SK-N-MC (cell line): Measurements from ENCODE around the gene APOBEC2.

ENCODE experiments used
- DNase-seq: peaks from one replicate; pipeline ENCODE4 v3.0.0-alpha.2; 2011; ENCODE audit warnings: low read depth, low spot score
- H3K27ac ChIP-seq: fragments of 200-600 bp; sonication (generic); 2 replicates; pipeline ENCODE4 v1.5.1; 2016; ENCODE audit warnings: mixed run types
- H3K36me3 ChIP-seq: fragments of 200-600 bp; sonication (generic); 2 replicates; pipeline ENCODE4 v1.6.1; 2017; ENCODE audit warnings: antibody characterized with exemption, low read length, mixed read lengths; ENCODE audit not compliant: insufficient read depth
- H3K4me3 ChIP-seq: fragments of 200-600 bp; sonication (generic); 2 replicates; pipeline ENCODE4 v1.5.1; 2016
- H3K9ac ChIP-seq: fragments of 200-600 bp; sonication (generic); 2 replicates; pipeline ENCODE4 v1.8.0; 2017; ENCODE audit warnings: mixed run types, mixed read lengths; ENCODE audit not compliant: insufficient read length
- H3K9me3 ChIP-seq: fragments of 200-600 bp; sonication (generic); 2 replicates; pipeline ENCODE4 v1.6.1; 2017; ENCODE audit warnings: low read depth, mild to moderate bottlenecking, antibody characterized with exemption, low read length, moderate library complexity, mixed read lengths
- EZH2 ChIP-seq: fragments of 200-600 bp; sonication (generic); IDR thresholded peaks from one replicate; pipeline ENCODE4 v1.6.1; 2017; ENCODE audit warnings: antibody characterized with exemption
- FOXP2 ChIP-seq: optimal IDR thresholded peaks from 2 replicates; pipeline ENCODE3; 2011; ENCODE audit warnings: mild to moderate bottlenecking, moderate library complexity; ENCODE audit not compliant: insufficient read depth; ENCODE audit errors: extremely low read length, control extremely low read depth
- POLR2AphosphoS5 ChIP-seq: IDR thresholded peaks from 2 replicates; pipeline ENCODE4 v1.6.1; 2012; ENCODE audit warnings: mild to moderate bottlenecking, low read depth, low read length, borderline replicate concordance

The APOBEC2 gene

GRCh38 chr6:41072836-41073202 lies 19.8 kb downstream of the APOBEC2 start, which contains the start of gene NFYA:
NFYA (plus strand) TSS chr6:41072974; CDS start chr6:41079090, 6,116 bp downstream.
- Histone ChIP-seq H3K36me3 (peaks cover 1% of the 10 kb centered on the region; the same call in 1 of the 2 replicates), H3K9ac (peak within 1 kb of the TSS; percentile 96), H3K9me3 (no peaks in the 10 kb centered on the region), H3K27ac (peak within 1 kb of the TSS; percentile 93), H3K4me3 (peak within 1 kb of the TSS; percentile 95)
- TF ChIP-seq POLR2AphosphoS5 (peak; percentile 66; the same call in 1 of the 2 replicates), FOXP2 (no peak)
- no peak for DNase-seq

DNA sequence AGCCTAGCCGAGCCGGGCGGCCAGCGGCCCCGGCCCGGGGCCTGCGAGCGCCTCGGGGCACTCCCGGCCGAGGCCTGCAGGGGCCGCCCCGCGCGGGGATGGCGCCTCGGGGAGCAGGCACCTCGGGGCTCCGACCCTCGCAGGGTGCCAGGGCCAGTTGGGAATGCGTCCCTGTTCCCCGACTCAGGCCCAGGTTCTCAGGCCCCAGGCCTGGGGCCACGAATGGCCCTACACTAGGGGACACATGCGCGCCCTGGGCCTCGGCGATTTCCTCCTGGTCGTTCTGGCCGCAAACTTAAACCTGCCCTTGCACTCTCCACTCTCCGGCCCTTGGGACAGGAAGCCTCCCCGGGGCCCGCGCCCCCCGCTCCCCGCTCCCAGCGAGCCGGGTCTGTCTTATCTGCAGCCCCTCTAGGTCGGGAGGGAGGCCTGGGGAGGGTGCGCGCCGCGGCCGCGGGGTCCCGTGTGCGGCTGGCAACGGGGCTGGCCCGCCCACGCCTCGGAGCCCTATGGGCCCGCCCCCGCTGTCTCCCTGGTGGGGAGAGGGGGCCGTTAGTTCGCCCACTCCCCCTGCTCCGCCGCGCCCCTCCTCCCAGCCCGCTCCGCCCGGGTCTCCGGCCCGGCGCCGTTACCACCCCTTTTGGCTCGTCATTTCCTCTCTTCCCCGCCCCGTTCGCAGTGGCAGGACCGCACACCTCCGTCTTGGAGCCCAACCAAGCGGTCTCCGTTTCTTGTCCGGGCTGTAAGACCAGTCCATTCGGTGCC lies 20.4 kb downstream of the APOBEC2 start:
- no peak for DNase-seq
- Histone ChIP-seq H3K9ac (peak overlapping the region; percentile 96), H3K9me3 (no peaks in the 10 kb centered on the region), H3K27ac (peak overlapping the region; percentile 92), H3K4me3 (peak overlapping the region; percentile 95), H3K36me3 (peaks cover 6% of the 10 kb centered on the region)
- TF ChIP-seq POLR2AphosphoS5 (peak; percentile 92), EZH2 (no peak)

DNA sequence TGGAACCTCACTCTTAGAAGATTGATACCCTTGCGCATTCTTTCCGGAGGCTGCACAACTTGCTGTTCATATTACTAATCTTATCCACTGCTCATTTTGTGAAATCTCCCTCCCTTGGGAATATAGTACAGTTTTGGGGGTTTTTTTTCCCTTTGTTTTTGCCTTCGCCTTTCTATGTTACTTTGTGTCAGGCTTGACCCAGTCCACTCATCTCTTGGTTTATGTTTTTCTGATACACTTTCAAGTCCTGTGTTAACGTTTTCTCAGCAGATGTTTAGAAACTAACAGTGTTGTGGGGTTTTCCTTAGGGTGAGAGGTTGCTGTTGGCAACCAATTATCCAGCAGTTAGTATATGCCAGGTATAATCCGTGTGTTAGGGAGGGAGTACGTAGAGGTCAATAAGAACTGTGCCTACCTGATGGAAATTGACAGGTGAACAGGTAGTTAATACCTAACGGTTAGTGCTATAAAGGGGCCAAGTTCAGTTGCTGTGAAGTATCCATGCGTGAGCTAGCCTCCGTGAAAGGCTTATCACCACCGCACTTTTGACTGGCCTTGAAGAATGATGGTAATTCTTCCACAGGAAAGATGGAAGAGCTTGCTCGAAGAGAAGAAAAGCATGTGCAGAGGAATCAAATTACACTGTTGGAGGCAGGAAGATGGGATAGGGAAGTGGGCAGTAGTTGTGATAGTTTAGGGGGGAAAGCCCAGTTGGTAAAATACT lies 21.1 kb downstream of the APOBEC2 start:
- TF ChIP-seq POLR2AphosphoS5: peak; percentile 22; the same call in 1 of the 2 replicates
- no peak for TF ChIP-seq EZH2
- no peak for DNase-seq
- H3K9ac ChIP-seq: peak overlapping the region; percentile 96
- peak overlapping the region; percentile 92 for H3K27ac ChIP-seq
- no peaks in the 10 kb centered on the region for H3K9me3 ChIP-seq
- H3K4me3 ChIP-seq: peak overlapping the region; percentile 95
- H3K36me3 ChIP-seq: peaks cover 13% of the 10 kb centered on the region

- no peak overlapping the region for H3K27ac ChIP-seq
- no peak for TF ChIP-seq FOXP2
- no peak for TF ChIP-seq POLR2AphosphoS5
- TF ChIP-seq EZH2: no peak
- peak overlapping the region; percentile 1 for H3K9ac ChIP-seq
- H3K36me3 ChIP-seq: peaks cover 20% of the 10 kb centered on the region
- H3K9me3 ChIP-seq: no peaks in the 10 kb centered on the region
- DNase-seq: no peak
- peak overlapping the region; percentile 95 for H3K4me3 ChIP-seq
These were observed 21.9 kb downstream of the APOBEC2 start for GRCh38 chr6:41074692-41075436.

DNA sequence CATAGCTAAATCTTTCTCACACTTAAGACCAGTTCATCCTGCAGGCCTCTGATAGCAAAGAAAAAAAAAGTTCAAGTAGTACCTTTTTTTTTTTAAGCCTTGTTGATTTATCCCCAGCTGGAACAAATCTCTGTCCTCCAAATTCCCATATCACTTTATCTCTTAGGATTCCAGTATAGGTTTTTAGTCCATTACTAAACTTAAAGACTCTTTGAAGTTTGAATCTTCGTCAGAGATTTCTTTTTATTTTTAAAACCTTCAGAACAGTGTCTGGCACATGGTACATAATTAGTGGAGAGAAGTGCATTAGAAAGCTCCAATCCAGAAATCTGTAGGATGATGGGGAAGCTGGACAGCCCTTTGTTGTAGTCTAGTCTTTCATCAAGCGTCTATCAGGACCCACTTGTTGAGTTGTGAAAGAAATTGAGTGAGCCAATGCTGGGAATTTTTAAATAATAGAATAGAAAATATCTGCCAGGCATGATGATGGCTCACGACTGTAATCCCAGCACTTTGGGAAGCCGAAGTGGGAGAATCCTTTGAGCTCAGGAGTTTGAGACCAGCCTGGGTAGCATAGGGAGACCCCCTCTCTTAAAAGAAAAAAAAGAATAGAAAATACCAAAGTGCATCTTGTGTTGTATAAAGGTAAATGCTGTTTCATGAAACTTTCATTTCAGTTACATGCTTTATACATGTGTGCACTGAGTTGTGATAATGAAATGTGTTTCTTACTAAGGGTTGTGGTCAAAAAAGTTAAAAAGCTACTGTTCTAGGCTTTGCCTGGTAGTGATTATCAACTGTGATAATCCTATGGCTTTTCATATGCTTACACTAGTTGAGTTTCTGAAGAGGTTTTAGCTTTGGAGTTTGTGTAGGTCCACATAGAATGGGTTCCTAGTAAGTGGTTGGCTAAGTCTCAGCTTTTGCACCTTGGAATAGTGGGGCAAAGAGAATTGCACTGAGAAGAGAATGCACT lies 22.9 kb downstream of the APOBEC2 start:
- no peak for DNase-seq
- Histone ChIP-seq H3K4me3 (no peak overlapping the region; the same call in 1 of the 2 replicates), H3K9me3 (no peaks in the 10 kb centered on the region), H3K36me3 (peaks cover 31% of the 10 kb centered on the region), H3K9ac (peak overlapping the region; percentile 46), H3K27ac (no peak overlapping the region)
- TF ChIP-seq POLR2AphosphoS5 (no peak), FOXP2 (no peak), EZH2 (no peak)

GRCh38 chr6:41077536-41077935 lies 24.5 kb downstream of the APOBEC2 start:
- TF ChIP-seq EZH2 (no peak), FOXP2 (no peak), POLR2AphosphoS5 (no peak)
- H3K4me3 ChIP-seq: no peak overlapping the region
- no peak for DNase-seq
- H3K36me3 ChIP-seq: peaks cover 44% of the 10 kb centered on the region
- H3K27ac ChIP-seq: no peak overlapping the region
- H3K9ac ChIP-seq: no peak overlapping the region
- H3K9me3 ChIP-seq: no peaks in the 10 kb centered on the region

DNA sequence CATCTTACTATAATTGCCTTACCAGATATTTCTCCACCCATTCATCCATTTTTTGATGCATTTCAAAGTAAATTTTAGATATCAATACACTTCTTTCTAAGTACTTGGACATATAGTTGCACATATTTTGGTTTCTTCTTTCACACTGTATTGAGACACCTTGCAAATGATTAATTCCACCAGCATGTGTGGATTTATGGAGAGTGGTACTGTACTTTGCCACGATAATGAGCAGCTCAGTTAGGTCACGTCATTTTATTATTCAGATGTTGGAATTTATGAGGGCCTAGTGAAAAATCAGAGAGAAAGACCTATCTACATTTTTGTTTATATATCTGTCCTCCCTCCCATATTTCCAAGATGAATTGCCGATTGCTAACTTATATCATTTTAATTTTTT lies 25.1 kb downstream of the APOBEC2 start:
- TF ChIP-seq FOXP2 (no peak), EZH2 (no peak), POLR2AphosphoS5 (no peak)

More for the DNA sequence above, 25.1 kb downstream of the APOBEC2 start:
- H3K9ac ChIP-seq: no peak overlapping the region
- no peak for DNase-seq
- H3K36me3 ChIP-seq: peaks cover 50% of the 10 kb centered on the region
- no peak overlapping the region for H3K27ac ChIP-seq
- no peaks in the 10 kb centered on the region for H3K9me3 ChIP-seq
- no peak overlapping the region for H3K4me3 ChIP-seq
